SJCRH30 (cell line): Measurements from ENCODE around the gene CDCA3. TPM values are rescaled to one million over a fixed set of nuclear protein-coding genes. Genes with fewer than 3 reads are reported as not detected.
"Not testable (repeated sequence)": the region's sequence is repeated elsewhere in the genome, so short reads cannot be mapped to it uniquely, and the experiment has no call there.

Experiments
- DNase-seq, 2 experiments: peaks; one replicate each; pipeline ENCODE4 v3.0.0-alpha.2; 2015 to 2020
- H3K27ac ChIP-seq: fragments of 250-450 bp; sonication (Bioruptor Pico); 2 replicates; pipeline ENCODE4 v1.5.1; 2020; ENCODE audit warnings: mild to moderate bottlenecking, moderate library complexity
- H3K27me3 ChIP-seq: fragments of 250-450 bp; sonication (Bioruptor Pico); 2 replicates; pipeline ENCODE4 v1.5.1; 2020; ENCODE audit warnings: mild to moderate bottlenecking, moderate library complexity
- H3K36me3 ChIP-seq: fragments of 250-450 bp; sonication (Bioruptor Pico); 2 replicates; pipeline ENCODE4 v1.5.1; 2020; ENCODE audit warnings: mild to moderate bottlenecking, moderate library complexity
- H3K4me1 ChIP-seq: fragments of 250-450 bp; sonication (Bioruptor Pico); 2 replicates; pipeline ENCODE4 v1.5.1; 2020; ENCODE audit warnings: mild to moderate bottlenecking, moderate library complexity
- H3K4me3 ChIP-seq: fragments of 250-450 bp; sonication (Bioruptor Pico); 2 replicates; pipeline ENCODE4 v1.5.1; 2020; ENCODE audit warnings: mild to moderate bottlenecking, moderate library complexity
- H3K9me3 ChIP-seq: fragments of 250-450 bp; sonication (Bioruptor Pico); replicated peaks from 2 replicates; pipeline ENCODE4 v1.5.1; 2020; ENCODE audit warnings: mild to moderate bottlenecking, moderate library complexity
- total RNA-seq: library from RNA; depleted of rRNA; stranded (reverse); fragments of >200 nt; shearing (Covaris generic); gene quantifications from 2 replicates; pipeline ENCODE4 v1.2.3, GENCODE V29; 2014

The CDCA3 gene
- total RNA-seq, 1 experiment from 2014 or later = 96.8 TPM

DNA sequence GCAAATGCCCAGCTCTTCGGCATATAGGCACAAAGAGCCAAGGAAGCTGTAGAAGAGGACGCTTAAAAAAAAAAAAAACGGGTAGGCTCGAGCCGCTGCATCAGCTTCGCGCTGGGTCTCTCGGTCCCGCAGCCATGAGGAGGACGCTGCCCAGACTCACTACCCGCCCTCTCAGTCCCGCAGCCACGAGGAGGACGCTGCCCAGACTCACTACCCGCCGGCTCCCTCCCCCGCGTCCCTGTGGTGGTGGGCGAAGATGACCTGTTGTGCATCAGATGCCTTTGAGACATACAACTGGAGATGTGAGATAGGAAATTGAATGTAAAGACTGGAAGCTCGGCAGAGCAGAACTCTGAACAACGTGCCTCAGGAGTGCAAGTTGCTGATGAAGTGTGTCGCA is 33.5 kb upstream of the CDCA3 start:
- Histone ChIP-seq H3K36me3 (no peaks in the 10 kb centered on the region), H3K27ac (no peak overlapping the region), H3K4me1 (no peaks in the 10 kb centered on the region), H3K27me3 (no peaks in the 10 kb centered on the region), H3K4me3 (no peak overlapping the region), H3K9me3 (no peaks in the 10 kb centered on the region)
- no peak for DNase-seq

DNA sequence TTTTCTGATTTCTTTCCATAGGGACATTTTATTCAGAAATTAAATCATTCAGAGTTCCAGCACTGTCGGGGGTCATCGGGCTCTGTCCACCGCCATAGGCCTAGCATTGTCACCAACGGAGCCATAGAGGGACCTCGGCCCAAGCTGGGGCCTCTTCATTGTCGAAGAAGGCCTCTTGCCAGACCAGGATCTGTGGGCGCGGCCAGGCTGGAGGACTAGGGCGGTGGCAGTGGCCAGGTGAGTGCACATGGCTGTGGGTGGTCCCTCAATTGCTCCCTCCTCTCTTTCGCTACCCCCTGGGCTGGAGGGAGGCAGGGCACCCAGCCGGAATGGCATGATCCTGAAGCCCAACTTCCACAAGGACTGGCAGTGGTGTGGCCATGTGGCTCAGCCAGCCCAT is 32.6 kb upstream of the CDCA3 start:
- no peaks in the 10 kb centered on the region for H3K4me1 ChIP-seq
- no peak overlapping the region for H3K4me3 ChIP-seq
- no peak overlapping the region for H3K27ac ChIP-seq
- no peak for DNase-seq
- H3K36me3 ChIP-seq = no peaks in the 10 kb centered on the region
- H3K27me3 ChIP-seq = no peaks in the 10 kb centered on the region
- H3K9me3 ChIP-seq = no peaks in the 10 kb centered on the region

DNA sequence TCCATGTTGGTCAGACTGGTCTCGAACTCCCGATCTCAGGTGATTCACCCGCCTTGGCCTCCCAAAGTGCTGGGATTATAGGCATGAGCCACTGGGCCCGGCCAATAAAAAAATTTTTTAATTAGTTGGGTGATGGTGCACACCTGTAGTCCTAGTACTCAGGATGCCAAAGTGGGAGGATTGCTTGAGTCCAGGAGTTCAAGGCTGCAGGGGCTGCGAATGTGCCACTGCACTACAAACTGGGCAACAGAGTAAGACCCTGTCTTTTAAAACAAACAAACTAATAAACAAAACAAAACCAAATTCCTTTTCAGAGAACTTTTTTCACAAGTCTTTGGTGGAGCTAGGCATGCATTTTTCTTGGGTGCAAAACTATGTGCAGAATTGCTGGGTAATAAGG is 32.2 kb upstream of the CDCA3 start:
- Histone ChIP-seq H3K36me3 (no peaks in the 10 kb centered on the region), H3K9me3 (no peaks in the 10 kb centered on the region), H3K27ac (no peak overlapping the region), H3K4me3 (no peak overlapping the region), H3K4me1 (no peaks in the 10 kb centered on the region), H3K27me3 (no peaks in the 10 kb centered on the region)
- no peak for DNase-seq

DNA sequence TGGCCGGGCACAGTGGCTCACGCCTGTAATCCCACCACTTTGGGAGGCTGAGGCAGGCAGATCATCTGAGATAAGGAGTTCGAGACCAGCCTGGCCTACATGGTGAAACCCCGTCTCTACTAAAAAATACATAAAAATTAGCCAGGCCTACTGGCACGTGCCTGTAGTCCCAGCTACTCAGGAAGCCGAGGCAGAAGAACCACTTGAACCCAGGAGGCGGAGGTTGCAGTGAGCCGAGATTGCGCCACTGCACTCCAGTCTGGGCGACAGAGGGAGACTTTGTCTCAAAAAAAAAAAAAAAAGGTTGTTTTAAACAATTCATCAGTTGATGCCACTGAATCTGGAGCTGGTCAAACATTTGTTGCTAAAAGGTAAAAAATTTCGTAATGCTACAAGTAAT is 28.7 kb upstream of the CDCA3 start:
- H3K27ac ChIP-seq, H3K27me3 ChIP-seq, H3K4me3 ChIP-seq, DNase-seq, H3K9me3 ChIP-seq, H3K4me1 ChIP-seq: not testable (repeated sequence)
- peaks cover 10% of the 10 kb centered on the region; the same call in 1 of the 2 replicates for H3K36me3 ChIP-seq

DNA sequence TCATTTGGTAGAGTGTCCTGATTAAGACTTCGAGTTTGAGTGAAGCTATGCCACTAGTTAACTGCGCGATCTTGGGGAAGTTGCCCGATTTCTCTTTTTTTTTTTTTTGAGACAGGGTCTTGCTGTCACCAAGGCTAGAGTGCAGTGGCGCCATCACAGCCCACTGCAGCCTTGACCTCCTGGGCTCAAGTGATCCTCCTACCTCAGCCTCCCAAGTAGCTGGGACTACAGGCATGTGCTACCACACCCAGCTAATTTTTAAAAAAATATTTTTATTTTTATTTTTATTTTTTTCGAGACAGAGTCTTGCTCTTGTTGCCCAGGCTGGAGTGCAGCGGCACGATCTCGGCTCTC is 22.9 kb upstream of the CDCA3 start:
- H3K27ac ChIP-seq, DNase-seq, H3K9me3 ChIP-seq, H3K27me3 ChIP-seq, H3K4me1 ChIP-seq: not testable (repeated sequence)
- Histone ChIP-seq H3K4me3 (peak overlapping the region; percentile 63), H3K36me3 (peaks cover 38% of the 10 kb centered on the region)

DNA sequence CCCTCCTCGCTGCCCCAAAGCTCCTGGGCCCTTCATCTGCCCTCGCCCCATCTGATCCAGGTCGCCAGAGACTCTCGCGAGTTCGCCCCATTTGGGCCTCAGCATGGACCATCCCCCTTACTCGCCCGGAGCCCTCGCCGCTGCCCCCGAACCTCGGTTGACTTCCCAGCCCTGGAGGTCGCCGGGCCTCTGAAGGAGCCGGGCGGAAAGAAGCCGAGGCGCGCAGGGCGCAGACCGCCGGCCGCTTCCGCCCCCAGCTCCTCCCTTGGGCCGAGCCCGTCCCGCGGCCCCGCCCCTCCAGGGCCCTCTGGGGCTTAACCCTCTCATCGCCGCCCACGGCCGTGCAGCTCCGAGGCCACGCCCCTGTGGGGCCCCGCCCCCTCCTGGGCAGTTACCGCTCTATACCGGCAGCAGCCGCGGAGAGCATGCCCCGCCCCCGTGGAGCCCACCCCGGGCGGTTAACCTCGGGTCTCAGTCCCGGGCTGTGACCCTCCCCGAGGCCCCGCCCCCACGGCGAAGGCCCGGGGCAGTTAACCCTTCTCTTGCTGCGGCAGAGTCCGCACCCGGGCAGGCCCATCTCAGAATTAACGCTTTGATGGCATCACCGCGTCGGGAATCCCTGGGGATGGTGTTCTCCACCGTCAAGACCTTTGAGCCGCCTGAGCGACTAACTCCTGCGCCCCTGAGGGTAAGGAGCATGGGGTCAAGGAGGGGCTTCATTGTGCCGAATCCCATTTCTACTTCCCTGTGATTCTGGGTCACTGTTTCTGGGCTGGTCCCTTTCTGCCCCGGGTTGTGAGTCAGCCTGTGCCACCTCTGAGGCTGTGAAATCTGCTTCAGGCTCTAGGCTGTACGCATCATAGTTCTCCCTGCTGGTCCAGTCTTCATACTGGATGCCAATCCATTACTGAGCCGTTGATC is 22.3 kb upstream of the CDCA3 start, which contains the start of gene SPSB2:
Gene SPSB2, minus strand, starts transcription at position 210 of the 921 bp plus-strand sequence. CDS start 402 bp downstream, outside the sequence.
- peak; percentile 98 to 99 for DNase-seq
- Histone ChIP-seq H3K4me3 (peak within 1 kb of the TSS; percentile 63), H3K27me3 (no peaks in the 10 kb centered on the region), H3K9me3 (no peaks in the 10 kb centered on the region), H3K36me3 (peaks cover 41% of the 10 kb centered on the region), H3K27ac (peak within 1 kb of the TSS; percentile 2; the same call in 1 of the 2 replicates), H3K4me1 (peaks cover 10% of the 10 kb centered on the region; the same call in 1 of the 2 replicates)

DNA sequence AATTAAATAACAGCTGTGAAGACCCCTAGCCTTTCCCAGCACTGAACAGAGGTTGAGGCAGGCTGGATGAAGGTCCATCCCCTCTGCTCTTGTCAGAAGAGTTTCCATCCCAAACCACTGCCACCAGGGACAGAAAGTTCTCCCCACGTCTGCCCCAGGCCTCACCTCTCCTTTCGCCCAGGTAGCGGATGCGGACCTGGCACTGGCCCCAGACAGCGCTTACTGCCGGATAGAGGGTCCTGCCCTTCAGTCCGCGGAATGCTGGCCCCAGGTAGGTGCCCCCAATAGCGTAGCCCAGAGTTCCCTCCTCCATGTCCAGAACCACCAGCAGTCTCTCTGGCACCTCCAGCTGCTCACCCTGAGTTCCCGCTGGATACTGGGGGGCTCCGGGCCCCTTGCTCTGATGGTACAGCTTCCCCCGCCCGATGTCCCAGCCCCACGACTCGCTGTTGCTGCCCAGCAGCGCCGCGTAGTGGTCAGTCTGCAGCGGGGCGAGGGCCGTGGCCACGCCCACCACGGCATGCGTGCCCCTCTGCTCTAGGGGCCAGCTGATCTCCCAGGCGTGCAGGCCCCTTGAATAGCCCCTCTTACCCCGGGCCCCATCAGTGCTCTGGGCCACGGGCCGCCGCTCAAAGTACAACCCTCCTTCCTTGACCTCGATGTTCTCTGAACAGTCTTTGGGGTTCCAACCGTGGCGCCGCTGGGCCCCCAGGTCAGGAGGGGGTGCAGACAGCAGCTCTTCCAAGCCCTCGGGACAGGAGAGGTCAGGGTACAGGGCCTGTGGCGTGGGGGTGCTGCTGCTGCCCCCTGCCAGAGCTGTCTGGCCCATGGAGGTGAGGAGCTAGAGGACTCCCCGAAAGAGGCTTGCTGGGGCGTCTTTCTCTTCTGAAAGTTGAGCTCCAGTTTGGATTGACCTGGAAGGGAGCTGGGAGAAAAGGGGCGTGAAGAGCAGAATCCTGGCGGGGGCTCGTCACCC is 21.3 kb upstream of the CDCA3 start:
- H3K9me3 ChIP-seq = no peaks in the 10 kb centered on the region
- H3K27me3 ChIP-seq = no peaks in the 10 kb centered on the region
- no peak overlapping the region; the same call in 1 of the 2 replicates for H3K27ac ChIP-seq
- H3K36me3 ChIP-seq = peaks cover 41% of the 10 kb centered on the region
- H3K4me3 ChIP-seq = peak overlapping the region; percentile 63
- peak; percentile 84 to 88 for DNase-seq
- peaks cover 10% of the 10 kb centered on the region; the same call in 1 of the 2 replicates for H3K4me1 ChIP-seq

DNA sequence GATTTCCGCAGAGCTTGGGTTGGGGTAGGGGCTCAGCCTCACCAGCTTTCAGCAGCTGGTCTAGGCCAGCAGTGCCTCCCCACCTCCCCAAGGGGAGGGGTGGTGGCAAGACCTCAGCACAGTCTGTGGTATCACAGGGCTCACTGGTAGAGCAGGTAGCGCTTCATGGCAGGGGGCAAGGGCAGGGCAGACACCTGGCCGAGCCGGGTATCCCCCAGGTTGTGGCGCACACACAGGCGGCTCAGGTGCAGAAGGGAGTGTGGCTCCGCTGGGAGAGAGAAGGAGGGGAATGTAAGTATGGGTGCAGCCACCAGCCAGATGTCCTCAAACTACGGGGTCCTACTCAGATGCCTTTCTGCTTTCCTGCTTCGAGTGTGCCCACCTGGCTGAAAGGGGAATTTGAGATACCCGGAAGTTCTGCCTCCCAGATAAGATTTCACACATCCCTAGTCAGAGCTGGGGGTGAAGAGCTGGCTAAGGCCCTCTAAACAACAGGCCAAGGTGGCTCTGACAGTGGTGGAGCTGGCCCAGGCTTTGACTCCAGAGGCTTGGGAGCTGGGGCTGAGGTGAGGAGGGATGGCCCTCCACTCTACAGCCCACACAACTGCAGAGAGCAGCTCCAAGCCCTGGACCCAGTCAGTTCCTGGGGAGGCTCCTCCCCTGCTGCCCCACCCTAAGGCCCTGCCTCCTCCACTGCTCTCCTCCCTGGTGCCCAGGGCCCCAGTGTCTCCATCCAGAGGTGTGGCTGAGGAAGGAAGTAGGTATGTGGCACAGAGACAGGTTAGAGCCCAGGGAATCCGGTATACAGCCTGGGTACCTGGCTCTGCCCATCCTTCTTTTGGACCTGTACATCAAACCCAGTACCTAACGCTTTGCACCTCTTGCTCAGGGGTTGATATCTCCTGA is 20.2 kb upstream of the CDCA3 start:
- Histone ChIP-seq H3K4me3 (no peak overlapping the region), H3K27me3 (no peaks in the 10 kb centered on the region), H3K9me3 (no peaks in the 10 kb centered on the region), H3K36me3 (peaks cover 38% of the 10 kb centered on the region), H3K27ac (no peak overlapping the region), H3K4me1 (peaks cover 12% of the 10 kb centered on the region; the same call in 1 of the 2 replicates)
- DNase-seq = peak; percentile 24 to 40

DNA sequence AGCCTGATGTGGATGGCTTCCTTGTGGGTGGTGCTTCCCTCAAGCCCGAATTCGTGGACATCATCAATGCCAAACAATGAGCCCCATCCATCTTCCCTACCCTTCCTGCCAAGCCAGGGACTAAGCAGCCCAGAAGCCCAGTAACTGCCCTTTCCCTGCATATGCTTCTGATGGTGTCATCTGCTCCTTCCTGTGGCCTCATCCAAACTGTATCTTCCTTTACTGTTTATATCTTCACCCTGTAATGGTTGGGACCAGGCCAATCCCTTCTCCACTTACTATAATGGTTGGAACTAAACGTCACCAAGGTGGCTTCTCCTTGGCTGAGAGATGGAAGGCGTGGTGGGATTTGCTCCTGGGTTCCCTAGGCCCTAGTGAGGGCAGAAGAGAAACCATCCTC is 19.2 kb upstream of the CDCA3 start:
- not testable (repeated sequence) for DNase-seq, H3K27ac ChIP-seq, H3K9me3 ChIP-seq, H3K27me3 ChIP-seq, H3K4me3 ChIP-seq
- Histone ChIP-seq H3K36me3 (peaks cover 37% of the 10 kb centered on the region), H3K4me1 (peaks cover 12% of the 10 kb centered on the region; the same call in 1 of the 2 replicates)

DNA sequence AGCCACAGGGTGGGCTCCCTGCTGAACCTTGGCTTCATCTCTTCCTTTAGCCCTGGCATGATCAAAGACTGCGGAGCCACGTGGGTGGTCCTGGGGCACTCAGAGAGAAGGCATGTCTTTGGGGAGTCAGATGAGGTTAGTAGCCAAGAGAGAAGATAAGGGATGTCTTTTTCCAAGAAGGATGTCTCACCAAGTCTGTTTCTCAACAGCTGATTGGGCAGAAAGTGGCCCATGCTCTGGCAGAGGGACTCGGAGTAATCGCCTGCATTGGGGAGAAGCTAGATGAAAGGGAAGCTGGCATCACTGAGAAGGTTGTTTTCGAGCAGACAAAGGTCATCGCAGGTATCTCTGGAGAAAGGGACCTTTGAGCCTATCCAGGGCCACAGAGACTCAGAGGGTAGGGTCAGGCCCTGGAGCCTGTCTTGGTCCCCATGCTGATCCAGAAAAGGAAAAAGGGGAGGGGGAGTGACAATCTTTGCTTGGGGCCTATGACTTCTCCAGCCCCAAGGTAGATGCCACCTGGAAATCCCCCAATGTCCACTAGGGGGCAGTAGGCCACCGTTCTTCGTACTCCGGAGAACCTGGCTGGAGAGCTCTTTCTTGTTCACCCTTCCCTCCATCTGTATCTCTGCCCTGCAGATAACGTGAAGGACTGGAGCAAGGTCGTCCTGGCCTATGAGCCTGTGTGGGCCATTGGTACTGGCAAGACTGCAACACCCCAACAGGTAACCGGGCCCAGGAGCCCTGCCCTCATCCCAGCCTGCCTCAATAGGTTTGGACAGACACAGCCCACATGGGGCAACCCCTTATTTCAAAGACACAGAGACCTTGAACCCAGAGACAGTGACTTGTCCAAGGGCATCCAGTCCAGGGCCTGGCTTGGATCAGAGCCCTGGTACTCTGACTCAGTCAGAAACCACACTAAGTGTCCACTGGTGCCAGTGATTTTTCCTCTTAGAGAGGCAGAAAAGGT is 18.2 kb upstream of the CDCA3 start:
- Histone ChIP-seq H3K4me3 (peak overlapping the region; percentile 100), H3K36me3 (peaks cover 38% of the 10 kb centered on the region), H3K4me1 (peaks cover 12% of the 10 kb centered on the region; the same call in 1 of the 2 replicates), H3K9me3 (no peaks in the 10 kb centered on the region), H3K27me3 (no peaks in the 10 kb centered on the region), H3K27ac (no peak overlapping the region)
- peak; percentile 72 to 87 for DNase-seq

DNA sequence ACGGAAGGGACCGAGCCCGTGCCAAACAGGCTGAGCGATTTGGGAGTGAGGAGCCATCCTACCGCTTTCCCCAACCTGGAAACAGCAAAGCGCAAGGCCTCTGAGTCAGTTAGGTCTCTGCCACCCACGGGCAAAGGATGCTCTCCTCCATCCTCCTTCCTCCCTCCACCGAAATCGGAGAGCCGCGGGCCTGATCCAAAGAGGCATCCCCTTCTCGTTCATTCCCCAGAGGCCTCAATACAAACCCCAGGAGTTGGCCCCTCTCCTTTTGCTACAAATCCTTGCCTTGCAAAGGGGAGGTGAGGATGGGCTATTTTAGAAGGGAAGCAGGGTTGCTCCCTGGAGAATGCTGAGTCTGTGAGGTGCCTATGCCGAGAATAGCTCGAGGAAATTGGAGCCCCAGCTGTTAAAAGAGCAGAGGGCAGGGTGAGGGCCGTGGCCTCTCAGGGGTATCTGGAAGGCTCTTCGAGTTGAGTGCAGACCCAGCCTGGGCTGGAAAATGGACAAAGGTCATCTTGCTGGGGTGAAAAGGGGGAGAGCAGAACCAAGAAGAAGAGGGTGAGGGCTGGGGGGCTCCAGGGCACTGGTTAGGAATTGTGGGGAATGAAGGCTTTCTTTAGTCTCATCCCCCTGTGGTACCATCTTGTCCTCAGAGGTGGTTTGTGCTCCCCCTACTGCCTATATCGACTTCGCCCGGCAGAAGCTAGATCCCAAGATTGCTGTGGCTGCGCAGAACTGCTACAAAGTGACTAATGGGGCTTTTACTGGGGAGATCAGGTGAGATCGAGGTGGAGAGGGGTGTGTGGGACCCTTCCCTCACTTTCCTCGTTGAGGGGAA is 17.3 kb upstream of the CDCA3 start:
- H3K27me3 ChIP-seq = no peaks in the 10 kb centered on the region
- H3K4me3 ChIP-seq = peak overlapping the region; percentile 100
- H3K4me1 ChIP-seq = peaks cover 12% of the 10 kb centered on the region; the same call in 1 of the 2 replicates
- peak overlapping the region; percentile 95 for H3K27ac ChIP-seq
- peak in 1 of 2 experiments; percentile 33 for DNase-seq
- H3K36me3 ChIP-seq = peaks cover 37% of the 10 kb centered on the region
- H3K9me3 ChIP-seq = no peaks in the 10 kb centered on the region
